Non-pigmented ciliary epithelial cell (primary cell): ENCODE data around the gene NLRP3.
"Not testable (repeated sequence)": the region's sequence is repeated elsewhere in the genome, so short reads cannot be mapped to it uniquely, and the experiment has no call there.

Experiments
- DNase-seq: peaks from one replicate; pipeline ENCODE4 v3.0.0-alpha.2; 2010; ENCODE audit warnings: low read depth

NLRP3 gene

GRCh38 chr1:247390996-247391395 is 25.0 kb upstream of the NLRP3 start:
- DNase-seq, result no peak

- no peak for DNase-seq
Observed at GRCh38 chr1:247392088-247392487, 23.9 kb upstream of the NLRP3 start.

- not testable (repeated sequence) for DNase-seq
Observed at GRCh38 chr1:247395075-247395474, 20.9 kb upstream of the NLRP3 start.

- DNase-seq, result no peak
Observed at GRCh38 chr1:247400685-247401084, 15.3 kb upstream of the NLRP3 start.

- no peak for DNase-seq
Observed at GRCh38 chr1:247401310-247402119, 14.5 kb upstream of the NLRP3 start.

GRCh38 chr1:247402120-247402675 is 13.8 kb upstream of the NLRP3 start:
- no peak for DNase-seq

- no peak for DNase-seq
Observed at GRCh38 chr1:247406014-247406656, 9.8 kb upstream of the NLRP3 start.

- DNase-seq, result no peak
Observed at GRCh38 chr1:247407180-247407616, 8.8 kb upstream of the NLRP3 start.

- DNase-seq, result no peak
Observed at GRCh38 chr1:247408100-247408499, 7.9 kb upstream of the NLRP3 start.

GRCh38 chr1:247409869-247410544 is 6.0 kb upstream of the NLRP3 start:
- DNase-seq, result no peak

- no peak for DNase-seq
Observed at GRCh38 chr1:247411621-247412327, 4.2 kb upstream of the NLRP3 start.

GRCh38 chr1:247417831-247418230 is 1.9 kb downstream of the NLRP3 start:
- no peak for DNase-seq

- DNase-seq, result no peak
Observed at GRCh38 chr1:247419336-247419735, 3.4 kb downstream of the NLRP3 start.

GRCh38 chr1:247421074-247421473 is 5.1 kb downstream of the NLRP3 start:
- DNase-seq, result no peak

- DNase-seq, result no peak
Observed at GRCh38 chr1:247429496-247429895, 13.5 kb downstream of the NLRP3 start.

- no peak for DNase-seq
Observed at GRCh38 chr1:247430434-247430833, 14.5 kb downstream of the NLRP3 start.

GRCh38 chr1:247431643-247432042 is 15.7 kb downstream of the NLRP3 start:
- DNase-seq, result no peak

GRCh38 chr1:247434005-247434404 is 18.0 kb downstream of the NLRP3 start:
- DNase-seq, result no peak

- DNase-seq, result no peak
Observed at GRCh38 chr1:247435030-247435758, 19.2 kb downstream of the NLRP3 start.

- no peak for DNase-seq
Observed at GRCh38 chr1:247435759-247436147, 19.8 kb downstream of the NLRP3 start.
